Measurements from ENCODE around the gene ZNF329.

Gene ZNF329

GRCh38 chr19:58079792-58080191, 70.8 kb downstream of the ZNF329 start:
- TF ChIP-seq SPI1 (IDR thresholded peaks at IDR 0.05; ENCODE audit: borderline replicate concordance, low read depth), result no peak
- TF ChIP-seq, protein P1, sequence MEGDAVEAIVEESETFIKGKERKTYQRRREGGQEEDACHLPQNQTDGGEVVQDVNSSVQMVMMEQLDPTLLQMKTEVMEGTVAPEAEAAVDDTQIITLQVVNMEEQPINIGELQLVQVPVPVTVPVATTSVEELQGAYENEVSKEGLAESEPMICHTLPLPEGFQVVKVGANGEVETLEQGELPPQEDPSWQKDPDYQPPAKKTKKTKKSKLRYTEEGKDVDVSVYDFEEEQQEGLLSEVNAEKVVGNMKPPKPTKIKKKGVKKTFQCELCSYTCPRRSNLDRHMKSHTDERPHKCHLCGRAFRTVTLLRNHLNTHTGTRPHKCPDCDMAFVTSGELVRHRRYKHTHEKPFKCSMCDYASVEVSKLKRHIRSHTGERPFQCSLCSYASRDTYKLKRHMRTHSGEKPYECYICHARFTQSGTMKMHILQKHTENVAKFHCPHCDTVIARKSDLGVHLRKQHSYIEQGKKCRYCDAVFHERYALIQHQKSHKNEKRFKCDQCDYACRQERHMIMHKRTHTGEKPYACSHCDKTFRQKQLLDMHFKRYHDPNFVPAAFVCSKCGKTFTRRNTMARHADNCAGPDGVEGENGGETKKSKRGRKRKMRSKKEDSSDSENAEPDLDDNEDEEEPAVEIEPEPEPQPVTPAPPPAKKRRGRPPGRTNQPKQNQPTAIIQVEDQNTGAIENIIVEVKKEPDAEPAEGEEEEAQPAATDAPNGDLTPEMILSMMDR (IDR thresholded peaks at IDR 0.05; ENCODE audit: insufficient read depth, low read length), result no peak
- no peak for TF ChIP-seq REST (IDR thresholded peaks at IDR 0.05; ENCODE audit: insufficient replicate concordance, low read depth)
- no peak for TF ChIP-seq GABPA (IDR thresholded peaks at IDR 0.05; ENCODE audit: low read depth)
- TF ChIP-seq POLR2AphosphoS5 (IDR thresholded peaks at IDR 0.05; ENCODE audit: low read depth), result no peak

More at GRCh38 chr19:58079792-58080191, 70.8 kb downstream of the ZNF329 start:
- no peak overlapping the region for H3K27ac ChIP-seq (replicated peaks)
- DNase-seq (ENCODE audit: low read depth in 1 of 2, low spot score in 1 of 2), result no peak
- no peaks in the 10 kb centered on the region for H3K27me3 ChIP-seq (ENCODE audit: insufficient read depth, poor library complexity, severe bottlenecking)
- no peak overlapping the region for H3K4me3 ChIP-seq (replicated peaks; ENCODE audit: insufficient read depth, low read length)

Data from HL-60 (cell line).